ENCODE data around the gene WNT9A.
"Not testable (repeated sequence)": the region's sequence is repeated elsewhere in the genome, so short reads cannot be mapped to it uniquely, and the experiment has no call there.

WNT9A gene, protein sequence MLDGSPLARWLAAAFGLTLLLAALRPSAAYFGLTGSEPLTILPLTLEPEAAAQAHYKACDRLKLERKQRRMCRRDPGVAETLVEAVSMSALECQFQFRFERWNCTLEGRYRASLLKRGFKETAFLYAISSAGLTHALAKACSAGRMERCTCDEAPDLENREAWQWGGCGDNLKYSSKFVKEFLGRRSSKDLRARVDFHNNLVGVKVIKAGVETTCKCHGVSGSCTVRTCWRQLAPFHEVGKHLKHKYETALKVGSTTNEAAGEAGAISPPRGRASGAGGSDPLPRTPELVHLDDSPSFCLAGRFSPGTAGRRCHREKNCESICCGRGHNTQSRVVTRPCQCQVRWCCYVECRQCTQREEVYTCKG

GRCh38 chr1:227947676-227948492 is at the start of gene WNT9A:
Gene WNT9A, minus strand, starts transcription at chr1:227947932. Its CDS starts 45 bp downstream, at chr1:227947887.
- DNase-seq = no peak

- DNase-seq = no peak
Measured at GRCh38 chr1:227996187-227996950, 48.6 kb upstream of the WNT9A start.

- no peak for DNase-seq
Measured at GRCh38 chr1:227994632-227995300, 47.0 kb upstream of the WNT9A start.

GRCh38 chr1:227987181-227987580 is 39.4 kb upstream of the WNT9A start:
- no peak for DNase-seq

DNA sequence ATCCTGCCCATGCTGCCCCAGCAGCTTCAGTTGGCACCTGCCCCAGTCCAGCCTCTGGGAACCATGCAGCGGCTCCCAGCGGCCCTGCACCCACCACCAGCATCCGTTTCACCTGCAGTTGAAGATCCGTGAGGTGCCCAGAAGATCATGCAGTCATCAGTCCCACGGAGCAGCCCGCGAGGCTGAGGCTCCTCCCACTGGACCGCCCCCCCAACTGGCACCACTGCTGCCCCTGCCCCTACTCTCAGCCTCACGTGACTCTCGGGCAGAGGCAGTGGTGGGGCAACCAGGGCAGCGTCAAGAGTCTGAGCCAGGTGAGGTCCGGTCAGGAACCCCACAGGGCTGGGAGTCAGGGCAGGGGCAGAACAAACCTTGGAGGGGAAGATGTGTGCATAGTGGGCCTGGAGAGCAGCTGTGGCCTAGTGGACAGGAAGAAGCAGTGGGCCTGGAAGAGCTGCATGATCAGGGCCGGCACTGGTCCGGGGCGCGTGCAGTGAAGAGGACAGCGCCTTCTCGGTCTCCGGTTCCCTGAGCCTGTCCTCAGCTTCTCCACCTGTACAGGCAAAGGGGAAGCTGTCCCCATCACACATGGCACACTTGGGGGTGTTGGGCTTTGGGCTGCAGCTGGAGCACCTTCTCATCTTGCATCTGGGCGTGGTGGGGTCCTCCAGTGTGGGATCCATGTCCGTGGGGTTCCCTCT is 28.0 kb upstream of the WNT9A start:
- not testable (repeated sequence) for DNase-seq

- not testable (repeated sequence) for DNase-seq
Measured at GRCh38 chr1:227973724-227974288, 26.1 kb upstream of the WNT9A start.

GRCh38 chr1:227972843-227973374 is 25.2 kb upstream of the WNT9A start:
- not testable (repeated sequence) for DNase-seq

GRCh38 chr1:227972283-227972679 is 24.5 kb upstream of the WNT9A start:
- DNase-seq = not testable (repeated sequence)

- not testable (repeated sequence) for DNase-seq
Measured at GRCh38 chr1:227971643-227972282, 24.0 kb upstream of the WNT9A start.

- DNase-seq = not testable (repeated sequence)
Measured at GRCh38 chr1:227971216-227971615, 23.5 kb upstream of the WNT9A start.

GRCh38 chr1:227970076-227970995 is 22.6 kb upstream of the WNT9A start:
- DNase-seq = not testable (repeated sequence)

- not testable (repeated sequence) for DNase-seq
Measured at GRCh38 chr1:227967815-227968214, 20.1 kb upstream of the WNT9A start.

DNA sequence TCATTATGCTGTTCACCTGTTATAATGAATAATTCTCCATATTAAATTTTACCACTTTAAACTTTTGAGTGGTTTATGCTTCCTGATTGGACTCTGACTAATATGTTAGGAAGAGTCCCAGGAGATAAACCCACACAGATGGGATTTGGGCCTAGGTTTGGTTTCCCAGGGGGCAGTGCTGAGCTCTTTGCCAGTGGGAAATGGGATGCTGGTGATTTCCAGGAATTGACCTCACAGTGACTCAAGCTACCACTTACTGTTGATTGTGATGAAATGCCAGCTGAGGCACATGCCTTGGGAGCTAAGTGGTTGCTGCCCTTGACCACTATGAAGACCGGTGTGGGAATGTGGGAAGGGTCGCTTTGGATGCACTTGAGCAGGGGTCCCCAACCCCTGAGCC is 19.0 kb upstream of the WNT9A start:
- not testable (repeated sequence) for DNase-seq

DNA sequence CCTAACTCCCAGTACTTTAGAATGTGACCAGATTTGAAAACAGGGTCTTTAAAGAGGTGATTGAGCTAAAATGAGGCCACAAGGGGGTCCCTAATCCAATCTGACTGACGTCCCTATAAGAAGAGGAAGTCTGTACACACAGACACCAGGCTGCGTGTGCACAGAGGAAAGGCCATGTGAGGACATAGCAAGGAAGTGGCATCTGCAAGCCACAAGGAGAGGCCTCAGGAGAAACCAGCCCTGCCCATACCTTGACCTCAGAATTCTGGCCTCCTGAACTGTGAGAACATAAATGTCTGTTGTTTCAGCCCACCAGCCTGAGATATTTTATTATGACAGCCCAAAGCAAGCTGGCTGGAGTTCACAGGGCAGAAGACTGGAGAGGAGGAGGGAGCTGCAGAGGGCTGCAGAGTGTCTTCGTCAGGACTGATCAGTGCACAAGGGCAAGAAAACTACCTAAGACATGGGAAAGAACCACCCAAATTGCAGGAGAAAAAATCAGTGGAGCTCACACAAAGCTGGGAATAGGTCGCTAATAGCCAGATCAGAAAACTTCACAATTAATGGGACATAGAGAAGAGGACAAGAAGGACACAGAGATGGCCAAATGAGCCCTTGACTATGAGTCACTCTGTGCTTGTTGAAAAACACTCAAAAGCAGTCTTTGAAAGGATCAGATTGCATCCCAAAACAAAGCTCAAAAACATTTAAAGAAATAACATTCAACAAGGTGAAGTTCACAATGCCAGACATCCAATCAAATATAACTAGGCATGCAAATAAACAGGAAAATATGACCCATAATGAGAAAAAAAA is 14.1 kb upstream of the WNT9A start:
- no peak for DNase-seq

DNA sequence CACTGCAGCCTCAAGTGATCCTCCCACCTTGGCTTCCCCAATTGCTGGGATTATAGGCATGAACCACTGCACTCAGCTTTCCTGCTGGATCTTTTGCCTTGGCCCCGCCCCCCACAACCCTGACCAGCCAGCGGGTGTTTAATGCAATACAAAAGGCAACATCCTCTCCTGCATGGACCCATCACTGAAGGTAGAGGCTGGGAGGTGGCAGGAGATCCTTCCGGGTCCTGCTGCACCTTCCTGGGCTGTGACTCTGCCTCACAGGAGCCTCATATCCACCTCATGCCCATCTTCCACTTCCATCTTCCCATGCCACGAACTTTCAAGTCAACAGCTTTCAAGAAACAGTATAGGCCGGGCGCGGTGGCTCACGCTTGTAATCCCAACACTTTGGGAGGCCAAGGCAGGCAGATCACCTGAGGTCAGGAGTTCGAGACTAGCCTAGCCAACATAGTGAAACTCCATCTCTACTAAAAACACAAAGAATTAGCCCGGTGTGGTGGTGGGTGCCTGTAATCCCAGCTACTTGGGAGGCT is 11.7 kb upstream of the WNT9A start:
- DNase-seq = no peak

GRCh38 chr1:227958617-227959324 is 11.0 kb upstream of the WNT9A start:
- DNase-seq = no peak

DNA sequence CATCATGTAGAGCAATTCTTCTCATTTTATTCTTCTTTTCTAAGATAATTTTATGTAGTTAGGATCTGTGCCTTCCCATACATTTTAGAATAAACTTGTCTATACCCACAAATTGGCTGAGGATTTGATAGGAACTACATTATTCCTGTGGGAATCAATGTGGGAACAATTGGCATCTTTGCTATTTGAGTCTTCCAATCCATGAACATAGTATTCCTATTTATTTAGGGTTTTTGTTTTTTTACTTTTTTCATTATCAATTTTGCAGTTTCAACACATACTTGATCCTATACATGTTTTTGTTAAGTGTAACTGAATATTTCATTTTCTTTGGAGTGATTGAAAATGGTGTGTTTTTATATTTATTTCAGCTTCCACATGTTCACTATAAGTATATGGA is 8.1 kb upstream of the WNT9A start:
- DNase-seq = no peak

Data from NCI-H1417 treated with DMSO at 0.1 percent for 48 hours (cell line).